Thyroid gland (tissue), 4 donors: Measurements from ENCODE around the gene CYYR1.

Experiments used
- CTCF ChIP-seq, 6 experiments: fragments of 200-600 bp in 3 of 6; fragments of 450-650 bp in 3 of 6; sonication (generic) in 3 of 6; IDR thresholded peaks; one replicate each; pipeline ENCODE4 v1.5.1; 2016 to 2019; ENCODE audit warnings: antibody characterized with exemption in 6 of 6, mild to moderate bottlenecking in 2 of 6, inconsistent platforms in 1 of 6, moderate library complexity in 1 of 6
- POLR2A ChIP-seq, 2 donors: fragments of 450-650 bp; IDR thresholded peaks; one replicate each; pipeline ENCODE4 v1.6.1; 2017; ENCODE audit warnings: antibody characterized with exemption in 2 of 2, mild to moderate bottlenecking in 2 of 2, moderate library complexity in 1 of 2

GRCh38 chr21:26495283-26495849 lies 77.7 kb downstream of the CYYR1 start:
- no peak for TF ChIP-seq CTCF (IDR thresholded peaks at IDR 0.05)
- no peak for TF ChIP-seq POLR2A (IDR thresholded peaks at IDR 0.05)
